OCI-LY3 (cell line): ENCODE data around the gene ERMAP.

Experiments
- CTCF ChIP-seq: fragments of 200-600, 300-600 bp; sonication (generic); IDR thresholded peaks from 2 replicates; pipeline ENCODE4 v1.5.1; 2014; ENCODE audit warnings: antibody characterized with exemption, low read length, low read depth
- EZH2phosphoT487 ChIP-seq: fragments of 200-600 bp; shearing (Covaris generic); IDR thresholded peaks from 2 replicates; pipeline ENCODE4 v1.6.1; 2018; ENCODE audit warnings: antibody characterized with exemption, mixed run types, low read depth

GRCh38 chr1:42817440-42817767 is 482 bp downstream of the ERMAP start:
- TF ChIP-seq CTCF (no peak), EZH2phosphoT487 (no peak)
